Activated CD8-positive, alpha-beta T cell treated with anti-CD3 and anti-CD28 coated beads, Interleukin-2, amount 10 ng/mL, durations not matched to agents 7 days and 5 days (primary cell): Measurements from ENCODE around the gene SDC3. TPM values are rescaled to one million over a fixed set of nuclear protein-coding genes. Genes with fewer than 3 reads are reported as not detected.

ENCODE experiments used
- ATAC-seq: fragments of 150-1000 bp; cut with Tn5 transposase; one replicate; pipeline ENCODE4 v1.10.0; 2021; ENCODE audit warnings: moderate library complexity
- CTCF ChIA-PET: fragments of 350-600 bp; sonication (Branson Sonifier 250); formaldehyde crosslinking; loops from one replicate; lab custom pipeline; 2021; ENCODE audit warnings: antibody characterized with exemption; lab: Charles Lee
- POLR2A ChIA-PET: fragments of 350-600 bp; sonication (Branson Sonifier 250); formaldehyde crosslinking; loops from one replicate; lab custom pipeline; 2021; ENCODE audit warnings: antibody characterized with exemption; lab: Charles Lee
- DNase-seq: peaks from one replicate; pipeline ENCODE4 v3.0.0-alpha.2; 2020
- H3K27ac Mint-ChIP-seq: one replicate; pipeline ENCODE4 v1.8.0; 2021; ENCODE audit warnings: mild to moderate bottlenecking, mixed read lengths
- H3K27me3 Mint-ChIP-seq: one replicate; pipeline ENCODE4 v1.8.0; 2021; ENCODE audit warnings: low read depth, mixed read lengths
- H3K36me3 Mint-ChIP-seq: one replicate; pipeline ENCODE4 v1.8.0; 2021; ENCODE audit warnings: low read depth, mixed read lengths
- H3K4me1 Mint-ChIP-seq: one replicate; pipeline ENCODE4 v1.8.0; 2021; ENCODE audit warnings: low read depth, mixed read lengths
- H3K4me3 Mint-ChIP-seq: one replicate; pipeline ENCODE4 v1.8.0; 2021; ENCODE audit warnings: mild to moderate bottlenecking, mixed read lengths
- H3K9me3 Mint-ChIP-seq: one replicate; pipeline ENCODE4 v1.8.0; 2022; ENCODE audit warnings: mixed read lengths; ENCODE audit not compliant: insufficient read depth
- total RNA-seq, 2 experiments: library from RNA; stranded (reverse); gene quantifications; one replicate each; pipeline ENCODE4 v1.2.3, GENCODE V29; 2021

The SDC3 gene
- total RNA-seq, 2 experiments from 2014 or later, result not detected

GRCh38 chr1:30895382-30895943 lies 13.1 kb downstream of the SDC3 start:
- Mint-ChIP-seq H3K36me3 (no peaks in the 10 kb centered on the region), H3K4me3 (no peak overlapping the region), H3K9me3 (no peaks in the 10 kb centered on the region), H3K4me1 (no peaks in the 10 kb centered on the region), H3K27me3 (peaks cover 24% of the 10 kb centered on the region), H3K27ac (no peak overlapping the region)
- no peak for DNase-seq
- ATAC-seq, result no peak
- POLR2A ChIA-PET, result no interaction called here
- CTCF ChIA-PET, result no interaction called here

GRCh38 chr1:30894508-30894973 lies 14.0 kb downstream of the SDC3 start:
- no peaks in the 10 kb centered on the region for H3K9me3 Mint-ChIP-seq

DNA sequence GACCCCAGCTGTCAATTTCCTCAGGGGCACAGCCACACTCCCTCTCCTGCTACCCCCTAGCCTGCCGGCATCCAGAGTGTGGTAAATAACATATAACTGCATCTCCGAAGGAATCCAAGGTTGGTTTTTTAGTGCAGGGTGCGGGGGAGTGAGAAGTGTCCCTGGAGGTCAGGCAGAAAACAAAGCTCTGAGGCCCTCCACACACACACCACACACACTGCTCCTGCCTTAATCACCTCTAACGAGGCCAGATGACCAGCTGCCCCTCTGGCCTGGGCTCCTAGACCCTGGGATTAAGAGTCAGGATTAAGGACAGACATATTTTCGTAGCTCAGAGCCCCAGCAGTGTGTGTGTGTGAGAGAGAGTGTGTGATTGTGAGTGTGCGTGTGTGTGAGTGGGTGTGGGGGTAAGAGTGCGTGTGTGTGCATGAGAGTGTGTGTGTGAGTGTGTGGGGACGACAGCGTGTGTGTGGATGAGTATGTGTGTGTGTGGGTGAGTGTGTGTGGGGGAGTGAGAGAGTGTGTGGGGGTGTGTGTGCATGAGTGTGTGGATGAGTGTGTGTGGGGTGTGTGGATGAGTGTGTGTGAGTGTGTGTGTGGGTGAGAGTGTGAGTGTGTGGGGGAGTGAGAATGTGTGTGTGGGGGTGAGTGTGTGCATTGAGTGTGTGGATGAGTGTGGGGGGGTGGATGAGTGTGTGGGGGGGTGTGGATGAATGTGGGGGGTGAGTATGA lies 14.6 kb downstream of the SDC3 start:
- CTCF ChIA-PET, result no interaction called here

More at GRCh38 chr1:30894508-30894973, 14.0 kb downstream of the SDC3 start:
- H3K4me1 Mint-ChIP-seq, result no peaks in the 10 kb centered on the region
- no peaks in the 10 kb centered on the region for H3K36me3 Mint-ChIP-seq
- H3K27ac Mint-ChIP-seq, result no peak overlapping the region
- ChIA-PET CTCF (no interaction called here), POLR2A (no interaction called here)
- H3K27me3 Mint-ChIP-seq, result peaks cover 24% of the 10 kb centered on the region
- no peak for DNase-seq
- ATAC-seq, result no peak
- H3K4me3 Mint-ChIP-seq, result no peak overlapping the region

GRCh38 chr1:30892671-30893073 lies 15.9 kb downstream of the SDC3 start:
- H3K27me3 Mint-ChIP-seq, result peaks cover 21% of the 10 kb centered on the region
- no peak overlapping the region for H3K4me3 Mint-ChIP-seq
- no peaks in the 10 kb centered on the region for H3K9me3 Mint-ChIP-seq
- CTCF ChIA-PET, result interaction anchor here (0.8 kb wide), 1 partner anchor 91 kb away, joined by 3 read pairs; no protein-coding TSS in a partner anchor
- no peak overlapping the region for H3K27ac Mint-ChIP-seq
- DNase-seq (no peak), ATAC-seq (no peak)
- no peaks in the 10 kb centered on the region for H3K4me1 Mint-ChIP-seq
- POLR2A ChIA-PET, result no interaction called here
- H3K36me3 Mint-ChIP-seq, result no peaks in the 10 kb centered on the region

More for the DNA sequence above, 14.6 kb downstream of the SDC3 start:
- POLR2A ChIA-PET, result no interaction called here
- H3K4me1 Mint-ChIP-seq, result no peaks in the 10 kb centered on the region
- ATAC-seq (no peak), DNase-seq (no peak)
- no peaks in the 10 kb centered on the region for H3K36me3 Mint-ChIP-seq
- H3K27ac Mint-ChIP-seq, result no peak overlapping the region
- no peak overlapping the region for H3K4me3 Mint-ChIP-seq
- H3K27me3 Mint-ChIP-seq, result peaks cover 23% of the 10 kb centered on the region
- H3K9me3 Mint-ChIP-seq, result no peaks in the 10 kb centered on the region

DNA sequence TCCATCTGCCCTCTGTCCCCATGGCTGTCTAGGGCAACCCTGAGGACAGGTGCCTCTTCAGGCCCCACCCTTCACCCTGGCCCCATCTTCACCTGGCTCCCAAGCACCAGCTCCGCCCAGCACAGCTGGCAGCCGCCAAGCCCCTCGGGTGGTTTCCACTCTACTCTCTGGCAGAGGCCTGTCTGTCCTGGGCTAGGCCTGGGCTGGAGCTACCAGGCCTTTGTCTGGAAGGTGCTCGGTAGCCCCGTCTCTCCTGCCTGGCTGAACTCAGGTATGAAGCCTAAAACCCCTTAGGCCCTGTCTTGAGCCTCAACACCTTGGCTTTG lies 17.4 kb downstream of the SDC3 start:
- CTCF ChIA-PET, result no interaction called here
- POLR2A ChIA-PET, result no interaction called here
- H3K36me3 Mint-ChIP-seq, result no peaks in the 10 kb centered on the region
- no peak overlapping the region for H3K4me3 Mint-ChIP-seq
- DNase-seq (no peak), ATAC-seq (no peak)
- H3K27me3 Mint-ChIP-seq, result peaks cover 21% of the 10 kb centered on the region
- no peak overlapping the region for H3K27ac Mint-ChIP-seq
- H3K4me1 Mint-ChIP-seq, result no peaks in the 10 kb centered on the region
- H3K9me3 Mint-ChIP-seq, result no peaks in the 10 kb centered on the region

GRCh38 chr1:30890502-30891226 lies 17.9 kb downstream of the SDC3 start:
- no peak for DNase-seq
- Mint-ChIP-seq H3K9me3 (no peaks in the 10 kb centered on the region), H3K36me3 (no peaks in the 10 kb centered on the region), H3K27me3 (peaks cover 23% of the 10 kb centered on the region), H3K4me3 (no peak overlapping the region), H3K27ac (no peak overlapping the region), H3K4me1 (no peaks in the 10 kb centered on the region)
- ChIA-PET CTCF (no interaction called here), POLR2A (no interaction called here)
- ATAC-seq, result no peak

GRCh38 chr1:30889511-30889910 lies 19.0 kb downstream of the SDC3 start:
- Mint-ChIP-seq H3K4me3 (no peak overlapping the region), H3K27ac (no peak overlapping the region), H3K9me3 (no peaks in the 10 kb centered on the region), H3K36me3 (no peaks in the 10 kb centered on the region), H3K27me3 (peaks cover 27% of the 10 kb centered on the region), H3K4me1 (no peaks in the 10 kb centered on the region)
- ChIA-PET POLR2A (interaction anchor here (1.0 kb wide), 1 partner anchor 59 kb away, joined by 3 read pairs; no protein-coding TSS in a partner anchor), CTCF (no interaction called here)
- no peak for DNase-seq
- ATAC-seq, result no peak

- POLR2A ChIA-PET, result no interaction called here
- H3K4me1 Mint-ChIP-seq, result no peaks in the 10 kb centered on the region
- no peaks in the 10 kb centered on the region for H3K36me3 Mint-ChIP-seq
- H3K4me3 Mint-ChIP-seq, result no peak overlapping the region
- H3K9me3 Mint-ChIP-seq, result no peaks in the 10 kb centered on the region
- no peak overlapping the region for H3K27ac Mint-ChIP-seq
- CTCF ChIA-PET, result no interaction called here
- ATAC-seq, result no peak
- H3K27me3 Mint-ChIP-seq, result peaks cover 28% of the 10 kb centered on the region
- DNase-seq, result no peak
Observed at GRCh38 chr1:30888975-30889374, 19.6 kb downstream of the SDC3 start.

DNA sequence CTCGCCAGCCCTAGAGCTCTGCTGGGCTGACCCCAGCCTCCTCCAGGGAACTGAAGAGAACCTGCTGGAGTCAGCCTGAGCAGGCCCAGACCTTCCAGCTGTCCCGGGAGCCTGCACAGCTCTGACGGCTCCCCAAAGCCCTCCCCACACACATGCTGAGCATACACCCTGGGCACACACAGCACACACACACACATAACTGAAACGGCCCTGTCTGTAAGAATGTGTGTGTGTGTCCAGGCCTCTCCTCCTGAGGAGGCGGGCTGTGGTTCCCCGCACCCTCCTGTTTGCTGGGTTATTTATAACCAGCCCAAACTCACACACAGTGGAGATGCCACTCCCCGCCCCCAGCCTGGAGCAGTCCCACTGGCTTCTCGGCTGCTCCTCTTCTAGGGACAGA lies 20.2 kb downstream of the SDC3 start:
- H3K27ac Mint-ChIP-seq, result no peak overlapping the region
- peaks cover 30% of the 10 kb centered on the region for H3K27me3 Mint-ChIP-seq
- no peak overlapping the region for H3K4me3 Mint-ChIP-seq
- ChIA-PET CTCF (no interaction called here), POLR2A (no interaction called here)
- no peaks in the 10 kb centered on the region for H3K9me3 Mint-ChIP-seq
- H3K36me3 Mint-ChIP-seq, result no peaks in the 10 kb centered on the region
- DNase-seq (no peak), ATAC-seq (no peak)
- H3K4me1 Mint-ChIP-seq, result no peaks in the 10 kb centered on the region

DNA sequence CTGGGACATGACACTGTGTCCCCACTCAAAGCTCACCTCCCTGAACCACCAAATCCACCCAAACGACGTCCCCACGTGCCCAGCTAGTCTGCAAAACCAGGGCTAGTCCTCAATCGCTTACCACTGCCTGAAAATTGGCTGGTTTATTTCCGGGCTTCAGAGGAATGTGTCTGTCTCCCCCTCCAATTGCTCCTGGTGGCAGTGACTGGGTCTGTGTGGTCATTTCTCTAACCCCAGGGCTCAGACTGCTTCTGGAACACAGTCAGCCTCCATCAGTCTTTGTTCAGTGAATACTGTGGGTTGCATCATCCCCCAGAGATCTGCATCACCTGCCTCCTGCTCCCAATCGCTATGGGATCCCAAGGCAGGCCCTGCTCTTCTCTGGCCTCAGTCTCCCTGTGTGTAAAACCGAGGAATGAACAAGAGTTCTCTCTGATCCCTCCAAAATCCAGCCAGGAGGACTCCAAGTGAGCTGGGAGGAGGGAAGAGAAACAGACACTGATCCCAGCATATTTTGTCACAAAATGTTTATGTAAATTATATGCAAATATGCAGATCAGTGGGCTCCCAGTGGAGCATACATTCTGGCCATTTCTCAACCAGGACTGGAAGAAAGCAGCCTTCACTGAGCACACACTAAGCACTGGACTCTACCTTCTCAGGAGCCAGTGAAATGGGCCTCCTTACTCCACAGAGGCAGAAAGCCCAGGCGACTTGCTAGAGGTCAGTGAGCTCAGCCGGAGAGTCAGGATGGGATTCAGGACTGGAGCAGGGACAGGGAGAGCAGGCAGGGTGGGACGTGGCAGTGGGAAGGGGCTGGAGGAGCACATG lies 20.9 kb downstream of the SDC3 start:
- Mint-ChIP-seq H3K4me1 (no peaks in the 10 kb centered on the region), H3K36me3 (no peaks in the 10 kb centered on the region), H3K27me3 (peaks cover 31% of the 10 kb centered on the region), H3K4me3 (no peak overlapping the region), H3K9me3 (no peaks in the 10 kb centered on the region), H3K27ac (no peak overlapping the region)
- POLR2A ChIA-PET, result no interaction called here
- ATAC-seq (no peak), DNase-seq (no peak)
- CTCF ChIA-PET, result no interaction called here

GRCh38 chr1:30886710-30887428 lies 21.7 kb downstream of the SDC3 start:
- no peak overlapping the region for H3K27ac Mint-ChIP-seq
- ATAC-seq (no peak), DNase-seq (no peak)
- no peaks in the 10 kb centered on the region for H3K9me3 Mint-ChIP-seq
- CTCF ChIA-PET, result no interaction called here
- no peaks in the 10 kb centered on the region for H3K4me1 Mint-ChIP-seq
- H3K4me3 Mint-ChIP-seq, result no peak overlapping the region
- POLR2A ChIA-PET, result no interaction called here
- no peaks in the 10 kb centered on the region for H3K36me3 Mint-ChIP-seq
- peaks cover 31% of the 10 kb centered on the region for H3K27me3 Mint-ChIP-seq
